ENCODE results near the gene RRP9.

RRP9 gene

DNA sequence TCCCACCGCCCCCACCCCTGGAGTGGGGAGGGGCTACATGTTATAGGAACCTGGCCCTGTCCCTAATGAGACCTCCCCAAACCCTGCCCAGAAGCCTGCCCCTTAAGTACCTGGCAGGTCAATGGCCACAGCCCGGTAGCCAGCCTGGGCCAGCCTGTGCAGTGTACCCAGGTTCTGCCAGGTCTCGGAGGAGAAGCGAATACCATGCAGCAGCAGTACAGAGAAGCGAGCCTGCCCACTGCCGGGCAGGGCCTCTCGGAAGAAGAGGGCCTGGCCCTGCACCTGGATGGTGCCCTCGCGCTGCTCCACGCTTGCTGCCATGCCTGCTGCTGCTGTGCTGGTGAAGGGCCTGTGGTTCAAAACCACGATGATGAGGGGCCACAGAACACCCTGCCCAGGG lies 29.6 kb upstream of the RRP9 start:
- DNase-seq (ENCODE audit: low read depth) = no peak

DNA sequence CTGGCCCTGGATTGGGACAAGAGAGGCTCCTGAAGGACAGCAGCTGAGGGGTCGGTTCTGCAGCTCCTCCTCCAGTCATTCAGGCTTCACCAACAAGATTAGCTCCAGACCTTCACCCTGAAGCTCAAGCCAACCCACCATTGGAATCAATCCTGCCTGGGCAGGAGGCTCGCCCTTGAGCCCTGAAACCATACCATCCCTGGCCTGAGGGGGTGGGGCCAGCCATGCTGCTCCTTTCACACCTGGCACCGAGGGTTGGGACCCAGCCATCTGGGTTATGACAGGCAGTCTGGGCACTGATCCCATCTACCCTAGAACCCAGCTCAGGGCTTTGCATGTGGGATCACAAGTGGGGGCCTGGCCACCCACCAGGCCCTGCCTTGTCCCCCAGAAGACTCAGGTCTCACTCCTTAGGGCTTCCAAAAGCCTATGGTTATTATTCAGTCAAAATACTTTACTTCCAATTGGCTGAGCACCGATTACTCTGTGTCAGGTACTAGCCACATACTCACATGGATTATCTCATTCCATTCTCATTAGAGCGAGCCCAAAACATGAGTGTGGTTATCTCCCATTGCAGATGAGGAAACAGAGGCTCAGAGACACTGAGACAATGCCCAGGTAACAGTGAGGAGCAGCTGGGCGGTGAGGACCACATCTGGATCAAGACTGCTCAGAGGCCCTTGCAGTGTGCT lies 29.0 kb upstream of the RRP9 start:
- no peak for DNase-seq (ENCODE audit: low read depth)

DNA sequence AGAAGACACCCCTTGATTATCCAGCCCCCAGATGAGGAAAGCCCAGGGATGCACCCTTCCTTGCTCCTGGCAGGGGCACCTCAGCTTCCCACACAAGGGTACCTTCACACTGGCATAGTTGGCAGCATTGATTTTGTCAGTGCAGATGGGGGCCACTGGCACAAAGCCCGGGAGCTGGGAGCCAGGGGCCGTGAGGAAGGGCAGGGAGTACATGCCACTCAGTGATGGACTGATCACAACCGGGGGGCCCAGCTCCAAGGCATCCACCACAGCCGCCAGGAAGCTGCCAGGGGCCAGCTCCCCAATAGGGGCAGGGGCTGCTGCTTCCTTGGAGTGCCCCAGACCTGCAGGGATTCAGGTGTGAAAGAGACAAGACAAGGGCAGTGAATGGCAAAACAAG lies 28.1 kb upstream of the RRP9 start:
- no peak for DNase-seq (ENCODE audit: low read depth)

DNA sequence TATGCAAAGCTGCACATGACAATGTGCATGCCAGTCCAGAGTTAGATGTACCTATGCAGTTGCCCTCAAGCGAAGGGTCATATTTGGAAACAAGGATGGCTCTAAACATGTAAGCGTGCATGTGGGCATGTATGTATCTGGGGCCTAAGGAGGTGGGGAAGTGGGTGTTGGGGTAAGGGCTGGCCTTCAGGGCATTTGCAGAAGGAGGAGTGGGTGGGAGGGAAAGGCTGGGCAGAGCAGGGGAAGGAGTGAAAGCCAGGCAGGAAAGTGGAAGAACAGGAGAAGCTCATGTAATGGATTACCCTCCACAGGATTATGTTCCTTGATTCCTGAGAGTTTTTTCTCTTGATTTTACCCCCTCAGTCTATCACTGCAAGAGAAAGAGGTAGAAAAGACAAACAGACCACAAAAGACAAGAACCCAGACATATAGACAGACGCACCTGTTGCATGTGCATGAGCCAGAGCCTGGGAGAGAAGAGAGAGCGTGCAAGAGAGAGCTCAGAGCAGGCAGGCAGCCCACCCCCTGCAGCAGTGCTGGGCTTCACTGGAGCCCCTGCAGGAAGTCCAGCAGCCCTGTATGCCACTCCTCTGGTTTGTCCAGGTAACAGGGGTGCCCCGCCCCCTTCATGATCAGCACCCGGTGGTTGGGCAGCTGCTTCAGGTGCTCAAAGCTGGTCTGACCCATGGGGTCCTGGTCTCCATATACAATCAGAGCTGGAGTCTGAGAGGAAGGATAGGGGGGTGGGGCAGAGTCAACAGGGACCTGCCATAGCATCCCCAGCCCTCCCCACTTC lies 27.4 kb upstream of the RRP9 start:
- no peak for DNase-seq (ENCODE audit: low read depth)

DNA sequence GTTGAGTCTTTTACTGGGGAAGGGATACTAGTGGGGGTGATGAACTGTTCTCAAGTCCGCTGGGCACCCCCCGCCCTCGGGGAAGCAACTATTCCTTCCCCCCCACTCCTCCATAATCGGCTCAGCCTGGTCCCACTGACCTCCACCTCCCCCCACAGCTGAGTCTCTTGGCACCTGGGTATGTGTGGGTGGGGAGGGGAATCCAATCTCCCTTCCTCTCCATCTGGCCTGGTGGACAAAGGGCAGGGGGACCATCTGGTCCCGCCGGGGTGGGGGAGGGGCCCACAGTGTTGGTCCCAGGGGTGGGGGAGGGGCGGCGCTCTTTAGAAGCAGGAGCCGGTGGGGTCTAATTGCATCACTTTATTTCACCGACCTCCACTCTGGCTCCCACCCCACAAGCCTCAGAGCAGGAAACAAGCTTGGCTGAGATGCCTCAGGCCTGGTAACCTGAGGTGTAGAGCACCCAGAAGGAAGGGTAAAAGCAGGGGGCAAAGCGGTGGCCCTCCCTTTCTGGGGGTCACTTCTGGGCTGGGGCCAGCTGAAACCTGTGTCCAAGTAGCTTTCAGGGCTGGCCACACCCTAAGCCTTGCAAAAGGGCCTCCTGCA lies 26.6 kb upstream of the RRP9 start:
- no peak for DNase-seq (ENCODE audit: low read depth)

DNA sequence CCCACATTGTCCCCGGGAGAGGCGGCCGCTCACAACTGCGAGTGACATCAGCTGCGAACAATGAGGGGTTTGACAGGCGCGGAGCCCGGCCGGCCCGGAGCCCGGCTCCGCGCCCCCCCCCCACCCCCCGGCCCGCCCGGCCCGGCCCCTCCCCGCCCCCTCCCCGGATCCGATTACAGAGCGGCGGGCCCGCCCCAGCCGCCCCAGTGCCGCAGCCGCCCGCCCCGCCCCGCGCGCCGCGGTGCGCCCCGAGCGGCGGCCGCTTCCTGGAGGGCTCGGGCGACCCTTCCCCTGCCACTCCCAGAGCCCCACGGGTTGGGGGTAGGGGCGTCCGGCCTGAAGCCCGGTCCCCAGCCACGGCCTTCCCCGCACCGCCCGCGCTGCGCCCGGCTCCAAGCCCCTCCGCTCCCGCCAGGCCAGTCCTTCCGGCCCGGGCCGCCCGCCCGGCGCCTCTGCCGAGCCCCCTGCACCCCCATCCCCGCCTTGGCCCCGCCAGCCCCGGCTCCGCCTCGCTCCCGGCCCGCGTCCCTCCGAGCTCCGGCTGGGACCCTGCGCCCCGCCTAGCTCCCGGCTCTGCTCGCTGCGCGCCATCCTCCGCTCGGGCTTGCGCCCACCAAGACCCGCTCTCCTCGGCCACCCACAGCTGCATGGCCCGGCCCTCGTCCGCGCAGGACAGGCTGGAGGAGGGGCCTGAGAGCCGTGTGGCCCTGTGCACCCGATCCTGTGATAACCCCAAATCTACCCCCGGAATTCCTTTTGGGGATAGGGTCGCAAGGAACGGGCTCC lies 25.9 kb upstream of the RRP9 start, which contains the start of gene PCBP4:
Gene PCBP4 (minus strand): TSS at position 71 of the 786 bp plus-strand sequence. CDS start 6,214 bp downstream, outside the sequence.
- DNase-seq (ENCODE audit: low read depth) = no peak

DNA sequence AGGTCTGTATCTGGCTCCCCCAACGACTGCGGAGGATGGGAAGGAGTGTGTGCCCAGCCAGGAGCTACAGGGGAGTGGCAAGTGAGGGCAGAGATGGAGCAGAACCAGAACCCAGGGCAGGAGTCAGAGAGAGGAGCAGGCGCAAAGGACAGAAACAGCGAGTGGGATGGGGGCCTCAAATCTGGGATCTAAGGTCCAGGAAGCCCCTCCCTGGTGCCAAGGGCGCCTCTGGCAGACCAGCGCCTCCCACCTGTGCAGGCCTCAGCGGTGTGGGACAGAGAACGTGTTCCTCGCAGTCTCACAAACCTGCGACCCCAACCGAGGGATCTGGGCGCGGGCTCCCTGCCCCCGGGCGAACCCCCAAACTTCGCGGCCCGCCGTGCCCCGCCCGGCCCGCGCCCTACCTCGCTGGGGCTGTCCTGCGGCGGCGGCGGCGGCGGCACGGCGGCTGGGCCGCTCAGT lies 25.2 kb upstream of the RRP9 start:
- DNase-seq (ENCODE audit: low read depth) = no peak

DNA sequence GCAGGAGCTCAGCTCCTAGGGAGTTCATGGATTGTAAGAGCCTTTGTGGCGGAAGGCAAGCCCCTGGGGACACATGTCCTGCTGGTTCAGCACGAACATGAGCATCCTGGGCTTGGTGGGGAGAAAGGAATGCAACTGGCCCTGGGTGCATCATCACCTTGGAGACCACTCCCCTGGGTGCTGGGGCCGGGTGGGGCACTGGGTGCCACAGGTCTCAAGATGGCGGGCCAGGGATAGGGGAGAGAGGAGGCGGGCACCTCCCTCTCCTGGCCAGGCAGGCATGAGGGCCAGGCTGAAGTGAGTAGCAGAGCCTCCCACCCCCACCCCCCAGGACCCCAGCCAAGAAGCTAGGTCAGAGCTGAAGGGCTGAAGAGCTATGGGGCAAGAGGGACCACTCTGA lies 24.8 kb upstream of the RRP9 start:
- no peak for DNase-seq (ENCODE audit: low read depth)

DNA sequence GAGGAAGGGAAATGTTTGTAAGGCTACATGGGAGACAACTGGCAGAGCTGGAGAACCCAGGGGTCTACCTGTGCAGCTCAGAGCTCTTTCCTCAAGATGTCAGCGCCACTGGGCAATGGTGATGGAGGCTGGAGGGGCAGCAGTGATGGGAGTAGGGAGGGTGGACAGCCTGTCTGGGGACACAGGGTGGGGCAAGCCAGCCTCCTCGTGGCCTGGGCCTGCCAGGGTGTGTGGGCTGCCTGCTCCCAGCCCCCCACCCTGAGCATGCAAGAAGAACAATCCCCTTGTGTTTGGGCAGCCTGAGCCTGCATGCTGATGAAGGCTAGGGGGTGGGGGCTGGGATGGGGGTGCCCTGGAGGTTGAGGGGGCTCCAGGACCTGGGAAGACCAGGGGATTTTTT lies 24.3 kb upstream of the RRP9 start:
- DNase-seq (ENCODE audit: low read depth) = no peak

DNA sequence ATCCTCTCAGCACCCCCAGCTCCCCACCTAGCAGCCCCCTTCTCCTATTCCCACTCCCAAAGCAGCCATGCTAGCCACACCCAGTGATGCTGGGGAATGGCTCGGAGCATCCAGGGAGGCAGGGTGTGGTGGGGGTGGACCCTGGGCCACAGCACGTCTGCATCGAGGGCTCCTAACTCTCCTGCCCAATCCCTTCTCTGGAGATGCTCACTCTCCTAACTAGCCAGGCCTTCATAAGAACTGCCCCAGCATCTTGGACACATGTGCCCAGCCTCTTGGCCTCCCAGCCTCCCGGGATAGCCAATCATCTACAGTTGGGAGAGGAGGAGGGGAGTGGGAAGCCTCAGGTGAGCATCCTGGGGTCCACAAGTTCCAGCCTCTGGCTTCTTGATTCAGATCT lies 22.8 kb upstream of the RRP9 start:
- DNase-seq (ENCODE audit: low read depth) = no peak

DNA sequence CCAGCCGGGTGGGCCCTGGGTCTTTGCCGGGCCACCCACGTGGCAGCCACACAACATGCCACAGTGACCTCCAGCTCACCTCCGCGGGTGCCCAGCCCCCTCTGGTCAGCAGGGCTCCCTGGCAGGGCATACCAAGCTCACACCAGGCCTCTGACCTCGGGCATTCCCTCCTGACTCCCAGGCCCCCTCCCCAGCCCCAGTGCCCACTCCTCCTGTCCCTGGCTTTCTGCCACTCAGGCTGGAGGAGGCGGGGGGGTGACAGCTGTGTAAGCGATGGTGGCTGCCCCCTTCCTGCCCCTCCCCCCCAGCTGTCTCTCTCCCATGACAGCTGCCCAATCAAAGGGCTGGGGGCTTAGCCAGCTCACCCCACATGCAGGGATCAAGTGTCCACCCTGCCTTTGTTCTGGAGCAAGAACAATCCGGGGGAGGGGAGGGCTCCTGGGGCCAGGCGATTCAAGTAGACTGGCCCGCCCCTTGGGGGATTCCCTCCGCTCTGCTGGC lies 22.3 kb upstream of the RRP9 start:
- no peak for DNase-seq (ENCODE audit: low read depth)

DNA sequence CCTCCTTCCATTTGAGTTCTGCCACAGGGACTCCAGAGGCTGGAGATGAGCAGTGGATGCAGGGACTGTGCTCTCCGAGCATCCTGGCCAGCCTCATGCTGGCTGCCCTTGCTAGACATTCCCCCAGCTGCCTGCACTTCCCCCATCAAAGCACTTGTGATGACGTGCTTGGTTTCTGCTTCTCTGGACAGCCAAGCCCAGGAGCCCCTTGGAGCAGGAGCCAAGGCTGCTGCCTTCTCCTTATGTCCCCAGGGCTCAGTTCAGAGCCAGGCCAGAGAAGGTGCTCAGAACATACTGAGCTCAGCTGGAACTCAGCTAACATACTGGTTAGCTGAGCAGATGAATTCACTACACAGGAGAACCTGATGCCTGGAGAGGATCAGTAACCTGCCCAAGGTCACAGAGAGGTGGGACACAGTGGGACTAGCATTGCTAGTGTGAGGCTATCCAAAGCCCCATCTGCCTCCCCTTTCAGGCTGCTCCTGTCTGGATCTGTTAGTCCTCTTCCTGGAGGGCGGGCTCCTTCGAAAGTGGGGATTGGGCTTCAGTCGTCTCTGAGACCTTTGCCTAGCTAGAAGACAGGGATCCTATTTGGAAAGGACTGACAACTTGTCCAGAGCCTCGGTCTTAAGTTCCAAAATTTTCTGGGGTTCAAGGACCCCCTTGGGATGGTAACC lies 21.3 kb upstream of the RRP9 start:
- no peak for DNase-seq (ENCODE audit: low read depth)

DNA sequence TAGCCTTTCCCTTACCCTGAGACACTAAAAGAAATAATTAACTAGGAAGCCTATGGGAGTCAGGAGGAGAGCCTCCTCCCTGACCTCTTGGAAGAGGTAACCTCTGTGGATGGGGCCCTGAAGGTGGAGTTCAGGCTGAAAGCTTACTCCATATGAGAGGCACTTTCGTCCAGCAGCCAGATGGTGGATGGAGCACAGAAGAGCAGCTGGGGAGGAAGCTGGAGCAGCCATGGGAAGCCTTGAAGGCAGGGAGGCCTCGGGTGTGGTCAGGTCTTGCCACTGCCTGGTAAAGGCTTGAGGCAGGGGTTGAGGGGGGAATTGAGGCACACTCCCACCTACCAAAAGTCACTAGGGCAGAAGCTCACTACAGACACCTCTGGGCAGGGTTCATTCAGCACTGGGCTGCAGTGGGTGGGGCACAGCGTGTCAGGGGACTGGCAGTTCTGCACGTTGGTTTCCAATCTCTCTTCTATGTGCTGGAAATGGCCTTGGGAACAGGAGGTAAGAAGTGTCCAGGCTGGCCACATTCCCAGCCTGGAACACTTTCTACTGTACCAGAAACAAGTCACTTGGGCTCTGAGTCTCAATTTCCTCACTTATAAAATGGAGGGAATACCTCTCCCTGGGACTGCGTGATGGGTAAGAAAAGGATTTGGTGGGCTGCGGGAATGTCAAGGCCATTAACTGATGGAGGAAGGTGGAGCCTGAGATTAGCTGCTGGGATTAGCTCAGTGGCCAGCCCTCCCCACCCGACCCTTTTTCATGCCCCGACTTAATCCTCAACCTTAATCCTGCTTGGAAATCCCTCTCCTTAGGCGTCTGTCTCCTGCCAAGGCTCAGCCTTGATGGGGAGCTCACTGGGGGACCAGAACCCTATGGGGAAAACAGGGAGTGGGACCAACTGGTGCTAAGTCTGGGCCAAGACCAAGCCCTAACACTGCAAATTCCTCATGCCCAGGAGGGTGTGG lies 20.2 kb upstream of the RRP9 start:
- no peak for DNase-seq (ENCODE audit: low read depth)

DNA sequence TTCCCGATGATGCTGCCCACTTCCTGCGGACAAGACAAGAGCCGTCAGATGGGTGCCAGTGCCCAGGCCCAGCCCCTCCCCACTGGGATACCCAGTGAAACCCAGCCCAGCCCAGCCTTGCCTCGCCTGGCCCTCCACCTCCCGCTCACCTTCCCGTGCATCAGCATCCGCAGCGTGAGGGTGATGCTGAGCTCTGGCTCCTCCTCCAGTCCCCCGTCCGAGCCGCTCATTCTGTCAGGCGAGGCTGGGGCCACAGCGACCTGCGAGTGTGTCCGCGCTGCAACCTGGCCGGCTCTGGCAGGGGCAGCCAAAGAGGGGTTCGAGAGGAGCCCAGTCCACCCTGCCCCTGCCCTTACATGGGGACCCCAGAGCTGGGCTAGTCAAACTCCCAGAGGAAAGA lies 19.3 kb upstream of the RRP9 start:
- DNase-seq (ENCODE audit: low read depth) = no peak

DNA sequence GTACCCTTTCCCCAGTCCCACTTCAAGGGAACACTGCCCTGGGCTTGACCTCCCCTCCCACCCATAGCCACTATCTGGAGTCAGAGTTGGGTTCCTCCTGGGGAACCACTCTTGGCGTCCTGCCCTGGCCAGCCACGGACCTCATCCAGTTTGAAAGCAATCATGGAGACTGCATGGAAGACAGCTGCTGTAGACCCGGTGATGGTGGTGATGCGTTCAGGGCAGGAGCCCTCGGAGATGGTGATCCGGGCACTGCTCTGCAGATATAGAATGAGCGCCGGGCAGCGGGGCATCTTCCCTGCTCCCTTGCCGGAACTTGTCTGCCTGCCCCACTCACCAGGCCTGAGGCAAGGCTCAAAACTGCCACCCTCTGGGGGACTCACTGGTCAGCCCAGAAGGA lies 18.7 kb upstream of the RRP9 start:
- no peak for DNase-seq (ENCODE audit: low read depth)

DNA sequence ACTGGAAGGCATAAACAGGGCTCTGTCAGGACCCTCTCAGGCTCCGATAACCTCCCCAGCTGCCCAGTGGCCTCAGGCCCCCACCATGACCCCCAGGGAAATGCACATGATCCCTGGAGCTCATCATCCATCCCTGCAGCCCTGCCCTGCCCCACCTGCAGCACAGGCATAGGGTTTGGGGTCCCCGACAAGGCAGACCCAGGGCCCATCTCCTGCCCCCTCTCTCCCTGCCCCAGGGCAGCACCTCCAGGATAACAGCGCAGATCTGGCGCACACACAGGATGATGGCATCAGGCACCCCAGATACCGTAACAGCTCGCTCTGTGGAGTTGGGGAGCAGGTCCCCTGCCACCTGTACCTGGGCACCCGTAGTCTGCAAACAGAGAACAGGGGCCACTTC lies 17.9 kb upstream of the RRP9 start:
- DNase-seq (ENCODE audit: low read depth) = no peak

DNA sequence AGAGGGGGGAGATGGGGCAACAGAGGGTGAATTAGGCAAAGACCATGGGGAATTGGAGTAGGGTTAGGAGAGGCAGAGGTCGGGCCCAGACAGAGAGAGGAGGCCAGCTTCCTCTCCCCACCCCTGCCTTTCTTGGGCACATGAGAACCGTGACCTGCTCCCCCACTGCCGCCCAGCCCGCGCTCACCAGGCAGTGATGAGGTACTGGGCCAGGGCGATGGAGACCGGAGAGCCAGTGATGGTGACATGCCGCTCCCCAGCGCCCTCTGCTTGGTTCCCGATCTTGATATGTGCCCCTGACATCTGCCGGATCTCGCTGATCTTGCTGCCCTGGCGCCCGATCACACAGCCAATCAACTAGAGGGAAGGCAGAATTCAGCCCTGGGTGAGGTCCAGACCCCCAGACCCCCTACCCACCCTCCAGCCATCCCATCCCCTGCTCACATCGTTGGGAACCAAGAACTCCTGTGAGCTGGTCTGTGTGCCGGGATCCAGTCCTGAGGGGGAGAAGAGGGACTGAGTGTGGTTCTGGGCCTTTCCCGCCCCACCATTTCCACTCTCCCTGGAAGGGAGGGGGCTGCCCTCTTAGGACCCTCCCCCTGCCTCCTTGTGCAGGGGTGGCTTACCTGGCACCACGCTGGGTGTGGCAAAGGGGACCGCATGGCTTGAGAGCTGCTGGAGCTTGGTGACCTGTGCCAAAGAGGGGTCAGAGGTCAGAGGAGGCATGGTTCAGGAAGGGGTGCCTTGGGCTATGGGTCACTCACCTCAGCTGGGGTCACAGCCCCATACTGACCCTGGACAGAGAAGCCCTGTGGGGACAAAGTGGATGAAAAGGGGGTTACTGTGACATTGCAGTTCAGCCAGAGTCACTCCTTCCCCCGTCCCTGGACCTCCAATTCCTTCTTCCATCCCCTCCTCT lies 17.2 kb upstream of the RRP9 start:
- no peak for DNase-seq (ENCODE audit: low read depth)

DNA sequence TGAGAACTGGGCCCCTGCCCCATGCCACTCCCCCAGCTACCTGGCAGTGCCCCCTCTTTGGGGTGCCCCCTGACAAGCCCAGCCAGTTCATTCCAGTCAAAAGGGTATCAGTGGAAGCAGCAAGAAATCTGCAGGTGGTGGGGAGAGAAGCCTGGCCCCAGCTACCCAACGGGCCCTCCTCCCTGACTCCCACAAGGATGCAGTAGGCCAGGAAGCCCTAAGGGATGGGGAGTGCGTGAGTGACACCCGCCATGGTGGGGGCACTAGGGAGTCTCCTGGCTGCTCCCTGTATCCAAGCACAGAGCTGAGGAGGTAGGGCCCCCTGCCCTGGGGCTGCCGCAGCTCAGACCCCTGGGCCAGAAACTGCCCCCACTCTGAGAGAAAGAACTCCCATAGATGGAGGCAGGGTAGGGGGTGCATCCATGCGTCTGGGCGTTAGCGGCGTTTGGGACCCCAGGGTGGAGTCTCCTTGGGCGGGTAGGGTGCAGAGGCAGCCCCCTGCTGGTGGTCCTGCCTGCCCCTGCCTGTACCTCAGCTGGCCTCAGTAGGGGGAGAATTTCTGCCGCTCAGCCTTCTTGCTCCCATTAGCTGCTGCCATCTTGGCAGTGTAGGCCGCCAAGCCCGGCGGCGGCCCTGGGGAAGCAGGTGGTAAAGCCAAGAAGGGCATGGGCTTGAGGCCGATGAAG lies 16.0 kb upstream of the RRP9 start:
- no peak for DNase-seq (ENCODE audit: low read depth)
